SU-DHL-6 (cell line): ENCODE data around the gene FEM1A.

ENCODE experiments used
- EZH2phosphoT487 ChIP-seq: fragments of 200-600 bp; sonication (generic), shearing (Covaris generic); conservative IDR thresholded peaks from 2 replicates; pipeline ENCODE4 v1.6.1; 2018; ENCODE audit warnings: mild to moderate bottlenecking, antibody characterized with exemption, low read length, moderate library complexity, mixed read lengths
- TF ChIP-seq, protein P1 (sequence below): fragments of 200-600 bp; sonication (generic); IDR thresholded peaks from one replicate; pipeline ENCODE4 v1.5.1; 2017; ENCODE audit warnings: antibody characterized with exemption, mild to moderate bottlenecking, low read length, moderate library complexity; ENCODE audit not compliant: insufficient read depth, poor library complexity, severe bottlenecking

- TF ChIP-seq, protein P1, sequence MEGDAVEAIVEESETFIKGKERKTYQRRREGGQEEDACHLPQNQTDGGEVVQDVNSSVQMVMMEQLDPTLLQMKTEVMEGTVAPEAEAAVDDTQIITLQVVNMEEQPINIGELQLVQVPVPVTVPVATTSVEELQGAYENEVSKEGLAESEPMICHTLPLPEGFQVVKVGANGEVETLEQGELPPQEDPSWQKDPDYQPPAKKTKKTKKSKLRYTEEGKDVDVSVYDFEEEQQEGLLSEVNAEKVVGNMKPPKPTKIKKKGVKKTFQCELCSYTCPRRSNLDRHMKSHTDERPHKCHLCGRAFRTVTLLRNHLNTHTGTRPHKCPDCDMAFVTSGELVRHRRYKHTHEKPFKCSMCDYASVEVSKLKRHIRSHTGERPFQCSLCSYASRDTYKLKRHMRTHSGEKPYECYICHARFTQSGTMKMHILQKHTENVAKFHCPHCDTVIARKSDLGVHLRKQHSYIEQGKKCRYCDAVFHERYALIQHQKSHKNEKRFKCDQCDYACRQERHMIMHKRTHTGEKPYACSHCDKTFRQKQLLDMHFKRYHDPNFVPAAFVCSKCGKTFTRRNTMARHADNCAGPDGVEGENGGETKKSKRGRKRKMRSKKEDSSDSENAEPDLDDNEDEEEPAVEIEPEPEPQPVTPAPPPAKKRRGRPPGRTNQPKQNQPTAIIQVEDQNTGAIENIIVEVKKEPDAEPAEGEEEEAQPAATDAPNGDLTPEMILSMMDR, result no peak
- TF ChIP-seq EZH2phosphoT487, result no peak
These were observed 23.3 kb downstream of the FEM1A start for GRCh38 chr19:4814625-4815425.
